GM23338 (cell line): ENCODE measurements around the gene ELFN2. TPM values are rescaled to one million over a fixed set of nuclear protein-coding genes. Genes with fewer than 3 reads are reported as not detected.
"Not testable (repeated sequence)": the region's sequence is repeated elsewhere in the genome, so short reads cannot be mapped to it uniquely, and the experiment has no call there.

Experiments
- ATAC-seq: fragments of 200-7000 bp; cut with Tn5 transposase; 3 replicates; pipeline ENCODE4 v1.9.1; 2020
- DNase-seq: peaks from one replicate; pipeline ENCODE4 v3.0.0-alpha.2; 2015; ENCODE audit warnings: low spot score
- H2AFZ ChIP-seq: fragments of 200-600 bp; sonication (generic); 2 replicates; pipeline ENCODE4 v1.8.0; 2016; ENCODE audit warnings: antibody characterized with exemption, mild to moderate bottlenecking, moderate library complexity
- H3F3A ChIP-seq: fragments of 200-600 bp; sonication (generic); replicated peaks from 2 replicates; pipeline ENCODE4 v1.8.0; 2017; ENCODE audit warnings: antibody characterized with exemption, mixed run types, low read depth
- H3K27ac ChIP-seq: fragments of 200-600 bp; sonication (generic); 2 replicates; pipeline ENCODE4 v1.6.1; 2016; ENCODE audit warnings: low read depth
- H3K27me3 ChIP-seq: fragments of 200-600 bp; sonication (generic); 2 replicates; pipeline ENCODE4 v1.8.0; 2016; ENCODE audit warnings: mild to moderate bottlenecking, mixed run types, moderate library complexity; ENCODE audit not compliant: insufficient read depth
- H3K36me3 ChIP-seq: fragments of 200-600 bp; sonication (generic); 2 replicates; pipeline ENCODE4 v1.8.0; 2016; ENCODE audit warnings: mild to moderate bottlenecking; ENCODE audit not compliant: insufficient read depth
- H3K4me1 ChIP-seq: fragments of 200-600 bp; sonication (generic); 2 replicates; pipeline ENCODE4 v1.8.0; 2016; ENCODE audit warnings: mild to moderate bottlenecking, moderate library complexity; ENCODE audit not compliant: insufficient read depth
- H3K4me2 ChIP-seq: fragments of 200-600 bp; sonication (generic); 2 replicates; pipeline ENCODE4 v1.7.1; 2017; ENCODE audit warnings: mixed run types
- H3K4me3 ChIP-seq: fragments of 200-600 bp; sonication (generic); 2 replicates; pipeline ENCODE4 v1.6.1; 2016; ENCODE audit warnings: mixed run types
- H3K79me2 ChIP-seq: fragments of 200-600 bp; sonication (generic); replicated peaks from 2 replicates; pipeline ENCODE4 v1.8.0; 2017; ENCODE audit warnings: mild to moderate bottlenecking; ENCODE audit not compliant: insufficient read depth
- H3K9me2 ChIP-seq: fragments of 200-600 bp; sonication (generic); 2 replicates; pipeline ENCODE4 v1.8.0; 2017; ENCODE audit not compliant: insufficient read depth
- H4K20me1 ChIP-seq: fragments of 200-600 bp; sonication (generic); replicated peaks from 2 replicates; pipeline ENCODE4 v1.8.0; 2017; ENCODE audit warnings: mild to moderate bottlenecking; ENCODE audit not compliant: insufficient read depth
- H3K27ac Mint-ChIP-seq: 2 replicates; pipeline ENCODE4 v1.8.0; 2020; ENCODE audit warnings: inconsistent platforms, mild to moderate bottlenecking, moderate library complexity, mixed read lengths
- H3K27me3 Mint-ChIP-seq: 3 replicates; pipeline ENCODE4 v1.8.0; 2022; ENCODE audit warnings: low read depth, mild to moderate bottlenecking, moderate library complexity, mixed read lengths, inconsistent platforms; ENCODE audit not compliant: insufficient read depth, poor library complexity
- H3K36me3 Mint-ChIP-seq: 3 replicates; pipeline ENCODE4 v1.8.0; 2021; ENCODE audit warnings: low read depth, mild to moderate bottlenecking, inconsistent platforms, moderate library complexity, mixed read lengths
- H3K4me1 Mint-ChIP-seq: 3 replicates; pipeline ENCODE4 v1.8.0; 2020; ENCODE audit warnings: mild to moderate bottlenecking, inconsistent platforms, mixed read lengths
- H3K4me3 Mint-ChIP-seq: 3 replicates; pipeline ENCODE4 v1.8.0; 2021; ENCODE audit warnings: moderate library complexity, mild to moderate bottlenecking, inconsistent platforms, mixed read lengths
- H3K9me3 Mint-ChIP-seq: 3 replicates; pipeline ENCODE4 v1.8.0; 2020; ENCODE audit warnings: moderate library complexity, mild to moderate bottlenecking, inconsistent platforms, mixed read lengths
- CREB1 ChIP-seq: fragments of 250-450 bp; sonication (Bioruptor Pico); IDR thresholded peaks from 2 replicates; pipeline ENCODE4 v1.5.0; 2020; ENCODE audit warnings: low read depth, mild to moderate bottlenecking, moderate library complexity
- EZH2 ChIP-seq: fragments of 200-600 bp; sonication (generic); IDR thresholded peaks from one replicate; pipeline ENCODE4 v1.8.0; 2017; ENCODE audit warnings: antibody characterized with exemption, mild to moderate bottlenecking, low read depth; ENCODE audit not compliant: unreplicated experiment
- EZH2phosphoT487 ChIP-seq: fragments of 200-600 bp; sonication (generic); IDR thresholded peaks from one replicate; pipeline ENCODE4 v1.8.1; 2018; ENCODE audit warnings: antibody characterized with exemption; ENCODE audit not compliant: unreplicated experiment
- JUNB ChIP-seq: IDR thresholded peaks from one replicate; pipeline ENCODE4 v1.6.1; 2016; ENCODE audit warnings: antibody characterized with exemption; ENCODE audit not compliant: unreplicated experiment
- NANOG ChIP-seq: IDR thresholded peaks from 2 replicates; pipeline ENCODE4 v1.6.1; 2016; ENCODE audit warnings: antibody characterized with exemption, borderline replicate concordance
- POLR2AphosphoS5 ChIP-seq: IDR thresholded peaks from 2 replicates; pipeline ENCODE4 v1.6.1; 2016; ENCODE audit warnings: antibody characterized with exemption, low read depth
- STAT1 ChIP-seq: IDR thresholded peaks from one replicate; pipeline ENCODE4 v1.6.1; 2016; ENCODE audit warnings: antibody characterized with exemption; ENCODE audit not compliant: unreplicated experiment
- ZNF114 ChIP-seq: fragments of 250-450 bp; sonication (Bioruptor Pico); IDR thresholded peaks from 2 replicates; pipeline ENCODE4 v1.5.0; 2020; ENCODE audit warnings: mild to moderate bottlenecking, moderate library complexity
- ZNF331 ChIP-seq: fragments of 250-450 bp; sonication (Bioruptor Pico); IDR thresholded peaks from 2 replicates; pipeline ENCODE4 v1.5.0; 2020; ENCODE audit warnings: low read depth, mild to moderate bottlenecking, moderate library complexity
- polyA plus RNA-seq: library from polyadenylated mRNA; unstranded; fragments of >200 nt; fragmentation: Nextera tagmentation; extraction: Ambion mirVana; gene quantifications from 2 replicates; pipeline ENCODE4 v1.2.1, GENCODE V29; 2016
- total RNA-seq: library from RNA; depleted of rRNA; stranded (reverse); fragments of >200 nt; shearing (Covaris generic); gene quantifications from 2 replicates; pipeline ENCODE4 v1.2.3, GENCODE V29; 2014
- TF ChIP-seq, protein P1 (sequence below): IDR thresholded peaks from one replicate; pipeline ENCODE4 v1.6.1; 2018; ENCODE audit warnings: antibody characterized with exemption; ENCODE audit not compliant: unreplicated experiment
- TF ChIP-seq, protein P2 (sequence below), 2 experiments: fragments of 200-600 bp in 1 of 2; sonication (generic) in 1 of 2; conservative IDR thresholded peaks; 2 replicates each; pipeline versions ENCODE4 v1.5.1 to v1.6.1; 2016 to 2017; ENCODE audit warnings: antibody characterized with exemption in 2 of 2, low read depth in 2 of 2, mild to moderate bottlenecking in 2 of 2, moderate library complexity in 1 of 2
- TF ChIP-seq, protein P3 (sequence below): IDR thresholded peaks from 2 replicates; pipeline ENCODE4 v1.6.1; 2016; ENCODE audit warnings: antibody characterized with exemption

Gene ELFN2
- total and polyA plus RNA-seq, 2 experiments from 2014 or later, result 0.18 to 0.35 TPM

GRCh38 chr22:37328538-37329237 is 98.6 kb downstream of the ELFN2 start:
- not testable (repeated sequence) for H3K9me3 Mint-ChIP-seq, DNase-seq, H3K79me2 ChIP-seq, H4K20me1 ChIP-seq, ATAC-seq, H3K27ac Mint-ChIP-seq, H3K9me2 ChIP-seq, H3K36me3 ChIP-seq, H3K4me3 ChIP-seq, H3F3A ChIP-seq, H3K4me2 ChIP-seq, H3K36me3 Mint-ChIP-seq, H3K27ac ChIP-seq, H2AFZ ChIP-seq, H3K4me3 Mint-ChIP-seq
- peaks cover 30% of the 10 kb centered on the region for H3K4me1 Mint-ChIP-seq
- peaks cover 25% of the 10 kb centered on the region for H3K4me1 ChIP-seq
- peaks cover 55% of the 10 kb centered on the region for H3K27me3 Mint-ChIP-seq
- peaks cover 39% of the 10 kb centered on the region for H3K27me3 ChIP-seq

- Mint-ChIP-seq H3K27ac (no peak overlapping the region), H3K4me1 (peaks cover 32% of the 10 kb centered on the region), H3K36me3 (no peaks in the 10 kb centered on the region), H3K4me3 (no peak overlapping the region), H3K9me3 (no peaks in the 10 kb centered on the region), H3K27me3 (peaks cover 58% of the 10 kb centered on the region)
- Histone ChIP-seq H2AFZ (no peak overlapping the region), H3K79me2 (no peaks in the 10 kb centered on the region), H3K27ac (no peak overlapping the region), H3K27me3 (peaks cover 36% of the 10 kb centered on the region), H3F3A (peaks cover 5% of the 10 kb centered on the region; the same call in 1 of the 2 replicates), H4K20me1 (no peaks in the 10 kb centered on the region), H3K36me3 (no peaks in the 10 kb centered on the region), H3K9me2 (no peaks in the 10 kb centered on the region), H3K4me1 (peaks cover 26% of the 10 kb centered on the region), H3K4me3 (no peak overlapping the region), H3K4me2 (no peak overlapping the region)
- DNase-seq (no peak), ATAC-seq (no peak)
- TF ChIP-seq STAT1 (no peak), EZH2phosphoT487 (no peak), NANOG (no peak), POLR2AphosphoS5 (no peak), ZNF114 (no peak), CREB1 (CRISPR knock-in tag) (no peak), EZH2 (no peak), ZNF331 (no peak), JUNB (no peak)
- TF ChIP-seq, protein P1, sequence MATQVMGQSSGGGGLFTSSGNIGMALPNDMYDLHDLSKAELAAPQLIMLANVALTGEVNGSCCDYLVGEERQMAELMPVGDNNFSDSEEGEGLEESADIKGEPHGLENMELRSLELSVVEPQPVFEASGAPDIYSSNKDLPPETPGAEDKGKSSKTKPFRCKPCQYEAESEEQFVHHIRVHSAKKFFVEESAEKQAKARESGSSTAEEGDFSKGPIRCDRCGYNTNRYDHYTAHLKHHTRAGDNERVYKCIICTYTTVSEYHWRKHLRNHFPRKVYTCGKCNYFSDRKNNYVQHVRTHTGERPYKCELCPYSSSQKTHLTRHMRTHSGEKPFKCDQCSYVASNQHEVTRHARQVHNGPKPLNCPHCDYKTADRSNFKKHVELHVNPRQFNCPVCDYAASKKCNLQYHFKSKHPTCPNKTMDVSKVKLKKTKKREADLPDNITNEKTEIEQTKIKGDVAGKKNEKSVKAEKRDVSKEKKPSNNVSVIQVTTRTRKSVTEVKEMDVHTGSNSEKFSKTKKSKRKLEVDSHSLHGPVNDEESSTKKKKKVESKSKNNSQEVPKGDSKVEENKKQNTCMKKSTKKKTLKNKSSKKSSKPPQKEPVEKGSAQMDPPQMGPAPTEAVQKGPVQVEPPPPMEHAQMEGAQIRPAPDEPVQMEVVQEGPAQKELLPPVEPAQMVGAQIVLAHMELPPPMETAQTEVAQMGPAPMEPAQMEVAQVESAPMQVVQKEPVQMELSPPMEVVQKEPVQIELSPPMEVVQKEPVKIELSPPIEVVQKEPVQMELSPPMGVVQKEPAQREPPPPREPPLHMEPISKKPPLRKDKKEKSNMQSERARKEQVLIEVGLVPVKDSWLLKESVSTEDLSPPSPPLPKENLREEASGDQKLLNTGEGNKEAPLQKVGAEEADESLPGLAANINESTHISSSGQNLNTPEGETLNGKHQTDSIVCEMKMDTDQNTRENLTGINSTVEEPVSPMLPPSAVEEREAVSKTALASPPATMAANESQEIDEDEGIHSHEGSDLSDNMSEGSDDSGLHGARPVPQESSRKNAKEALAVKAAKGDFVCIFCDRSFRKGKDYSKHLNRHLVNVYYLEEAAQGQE, result no peak
- TF ChIP-seq, protein P2, sequence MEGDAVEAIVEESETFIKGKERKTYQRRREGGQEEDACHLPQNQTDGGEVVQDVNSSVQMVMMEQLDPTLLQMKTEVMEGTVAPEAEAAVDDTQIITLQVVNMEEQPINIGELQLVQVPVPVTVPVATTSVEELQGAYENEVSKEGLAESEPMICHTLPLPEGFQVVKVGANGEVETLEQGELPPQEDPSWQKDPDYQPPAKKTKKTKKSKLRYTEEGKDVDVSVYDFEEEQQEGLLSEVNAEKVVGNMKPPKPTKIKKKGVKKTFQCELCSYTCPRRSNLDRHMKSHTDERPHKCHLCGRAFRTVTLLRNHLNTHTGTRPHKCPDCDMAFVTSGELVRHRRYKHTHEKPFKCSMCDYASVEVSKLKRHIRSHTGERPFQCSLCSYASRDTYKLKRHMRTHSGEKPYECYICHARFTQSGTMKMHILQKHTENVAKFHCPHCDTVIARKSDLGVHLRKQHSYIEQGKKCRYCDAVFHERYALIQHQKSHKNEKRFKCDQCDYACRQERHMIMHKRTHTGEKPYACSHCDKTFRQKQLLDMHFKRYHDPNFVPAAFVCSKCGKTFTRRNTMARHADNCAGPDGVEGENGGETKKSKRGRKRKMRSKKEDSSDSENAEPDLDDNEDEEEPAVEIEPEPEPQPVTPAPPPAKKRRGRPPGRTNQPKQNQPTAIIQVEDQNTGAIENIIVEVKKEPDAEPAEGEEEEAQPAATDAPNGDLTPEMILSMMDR (conservative IDR thresholded peaks at IDR 0.05; ENCODE audit: low read depth in 2 of 2), result no peak
- TF ChIP-seq, protein P3, sequence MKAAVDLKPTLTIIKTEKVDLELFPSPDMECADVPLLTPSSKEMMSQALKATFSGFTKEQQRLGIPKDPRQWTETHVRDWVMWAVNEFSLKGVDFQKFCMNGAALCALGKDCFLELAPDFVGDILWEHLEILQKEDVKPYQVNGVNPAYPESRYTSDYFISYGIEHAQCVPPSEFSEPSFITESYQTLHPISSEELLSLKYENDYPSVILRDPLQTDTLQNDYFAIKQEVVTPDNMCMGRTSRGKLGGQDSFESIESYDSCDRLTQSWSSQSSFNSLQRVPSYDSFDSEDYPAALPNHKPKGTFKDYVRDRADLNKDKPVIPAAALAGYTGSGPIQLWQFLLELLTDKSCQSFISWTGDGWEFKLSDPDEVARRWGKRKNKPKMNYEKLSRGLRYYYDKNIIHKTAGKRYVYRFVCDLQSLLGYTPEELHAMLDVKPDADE, result no peak
These were observed 99.3 kb downstream of the ELFN2 start for GRCh38 chr22:37328017-37328416.
